HepG2 (cell line): ENCODE data around the gene INSRR. TPM values are rescaled to one million over a fixed set of nuclear protein-coding genes. Genes with fewer than 3 reads are reported as not detected.

Experiments used
- ATAC-seq: fragments of 200-7000 bp; cut with Tn5 transposase; 3 replicates; pipeline ENCODE4 v1.9.1; 2020; ENCODE audit warnings: mild to moderate bottlenecking, moderate library complexity
- BruUV-seq: library from RNA; stranded (reverse); fragments of 400-500 nt; replicated peaks from 2 replicates; lab custom pipeline; 2021; lab: Mats Ljungman, UMichigan
- CTCF ChIA-PET: fragments of 300-600 bp; formaldehyde crosslinking; extraction: SDS; loops from one replicate; lab custom pipeline; 2021; ENCODE audit warnings: low total read pairs, inconsistent platforms, low intra/inter-chr PET ratio; lab: Yijun Ruan, JAX
- POLR2A ChIA-PET: fragments of 350-600 bp; sonication (Branson Sonifier 250); formaldehyde crosslinking; loops from one replicate; lab custom pipeline; 2020; ENCODE audit warnings: antibody characterized with exemption, inconsistent platforms; lab: Yijun Ruan, JAX
- DNase-seq: peaks from one replicate; pipeline ENCODE4 v3.0.0-alpha.2; 2015; ENCODE audit warnings: low spot score
- FAIRE-seq: peaks from 3 replicates; lab custom pipeline; 2011; peaks lifted over from hg19 to GRCh38; lab: Jason Lieb, UNC
- H2AFZ ChIP-seq: one replicate; pipeline ENCODE4 v1.6.1; 2011; ENCODE audit warnings: low read length, inconsistent platforms
- H3K27ac ChIP-seq: fragments of 300-600 bp; 3 replicates; pipeline ENCODE4 v1.8.0; 2011; ENCODE audit warnings: mixed run types, mild to moderate bottlenecking, mixed read lengths, low read length, inconsistent platforms; ENCODE audit not compliant: insufficient read depth; ENCODE audit errors: extremely low read length
- H3K27me3 ChIP-seq, 2 experiments: fragments of 200-600 bp in 1 of 2; 2 replicates in 1 of 2; 3 replicates in 1 of 2; pipeline versions ENCODE4 v1.6.0 to v1.8.0; 2011; ENCODE audit warnings: low read length in 2 of 2, mild to moderate bottlenecking in 2 of 2, moderate library complexity in 2 of 2, inconsistent platforms in 1 of 2; ENCODE audit not compliant: insufficient read depth in 2 of 2, control insufficient read depth in 1 of 2
- H3K36me3 ChIP-seq, 2 experiments: fragments of 200-600 bp in 1 of 2; replicated peaks in 1 of 2; 2 replicates in 1 of 2; 3 replicates in 1 of 2; pipeline versions ENCODE4 v1.5.1 to v1.8.0; 2011; ENCODE audit warnings: low read length in 2 of 2, inconsistent platforms in 1 of 2; ENCODE audit not compliant: insufficient read depth in 2 of 2, control insufficient read depth in 1 of 2
- H3K4me1 ChIP-seq: 2 replicates; pipeline ENCODE4 v1.5.1; 2012; ENCODE audit warnings: low read length, inconsistent platforms; ENCODE audit not compliant: insufficient read depth
- H3K4me2 ChIP-seq: 2 replicates; pipeline ENCODE4 v1.6.0; 2011; ENCODE audit warnings: low read depth, low read length, inconsistent platforms
- H3K4me3 ChIP-seq, 3 experiments: fragments of 200-600 bp in 1 of 3; sonication (generic), shearing (Covaris generic) in 1 of 3; replicated peaks in 1 of 3; 2 replicates each; pipeline ENCODE4 v1.5.1; 2011 to 2016; ENCODE audit warnings: low read length in 3 of 3, inconsistent platforms in 2 of 3, low read depth in 2 of 3, mild to moderate bottlenecking in 2 of 3, control low read depth in 1 of 3, mixed read lengths in 1 of 3; ENCODE audit not compliant: insufficient read depth in 1 of 3
- H3K79me2 ChIP-seq: one replicate; pipeline ENCODE4 v1.6.1; 2011; ENCODE audit warnings: low read length, inconsistent platforms; ENCODE audit not compliant: insufficient read depth
- H3K9ac ChIP-seq: 2 replicates; pipeline ENCODE4 v1.6.0; 2011; ENCODE audit warnings: mild to moderate bottlenecking, low read depth, low read length, inconsistent platforms; ENCODE audit not compliant: insufficient read depth
- H3K9me3 ChIP-seq: 2 replicates; pipeline ENCODE4 v1.5.1; 2012; ENCODE audit warnings: mild to moderate bottlenecking, low read length
- H4K20me1 ChIP-seq: 2 replicates; pipeline ENCODE4 v1.6.0; 2011; ENCODE audit warnings: inconsistent platforms, mild to moderate bottlenecking, low read length, moderate library complexity; ENCODE audit not compliant: insufficient read depth
- ATF1 ChIP-seq: IDR thresholded peaks from 2 replicates; pipeline ENCODE4 v1.6.1; 2016; ENCODE audit warnings: mild to moderate bottlenecking, control low read depth
- CBFB ChIP-seq: sonication (generic); formaldehyde crosslinking; IDR thresholded peaks from 2 replicates; pipeline ENCODE4 v1.4.0; 2020; ENCODE audit warnings: missing genetic modification reagents
- CBX2 ChIP-seq, 2 experiments: fragments of 200-600 bp in 1 of 2; sonication (generic); formaldehyde crosslinking in 1 of 2; IDR thresholded peaks; 2 replicates each; pipeline versions ENCODE4 v1.7.0 to v1.8.1; 2018 to 2022; ENCODE audit warnings: low read depth in 2 of 2, low read length in 1 of 2, mild to moderate bottlenecking in 1 of 2, missing genetic modification reagents in 1 of 2
- CENPX ChIP-seq: sonication (generic); formaldehyde crosslinking; IDR thresholded peaks from 2 replicates; pipeline ENCODE4 v1.9.0; 2021; ENCODE audit warnings: mild to moderate bottlenecking, missing genetic modification reagents, moderate library complexity
- ETS1 ChIP-seq: sonication (generic); formaldehyde crosslinking; IDR thresholded peaks from 2 replicates; pipeline ENCODE4 v1.4.0; 2020; ENCODE audit warnings: missing genetic modification reagents
- FOXO1 ChIP-seq: sonication (generic); formaldehyde crosslinking; IDR thresholded peaks from 2 replicates; pipeline ENCODE4 v1.4.0; 2020; ENCODE audit warnings: missing genetic modification reagents
- HES4 ChIP-seq: sonication (generic); formaldehyde crosslinking; IDR thresholded peaks from 2 replicates; pipeline ENCODE4 v1.9.0; 2021; ENCODE audit warnings: mild to moderate bottlenecking, missing genetic modification reagents, borderline replicate concordance
- NFIB ChIP-seq: sonication (generic); formaldehyde crosslinking; IDR thresholded peaks from 2 replicates; pipeline ENCODE4 v1.9.0; 2021; ENCODE audit warnings: missing genetic modification reagents, mild to moderate bottlenecking, borderline replicate concordance
- RARA ChIP-seq: IDR thresholded peaks from 2 replicates; pipeline ENCODE4 v1.6.1; 2016; ENCODE audit warnings: missing genetic modification reagents, missing compliant biosample characterization
- TIGD3 ChIP-seq: sonication (generic); formaldehyde crosslinking; IDR thresholded peaks from 2 replicates; pipeline ENCODE4 v1.5.1; 2020; ENCODE audit warnings: mild to moderate bottlenecking, missing genetic modification reagents, borderline replicate concordance
- ZBTB7B ChIP-seq: sonication (generic); formaldehyde crosslinking; IDR thresholded peaks from 2 replicates; pipeline ENCODE4 v1.4.0; 2020; ENCODE audit warnings: missing genetic modification reagents
- ZNF263 ChIP-seq: sonication (generic); formaldehyde crosslinking; IDR thresholded peaks from 2 replicates; pipeline ENCODE4 v1.4.0; 2020; ENCODE audit warnings: missing genetic modification reagents
- ZNF580 ChIP-seq: IDR thresholded peaks from 2 replicates; pipeline ENCODE4 v1.6.1; 2016; ENCODE audit warnings: low read depth, borderline replicate concordance
- ZXDC ChIP-seq: sonication (generic); formaldehyde crosslinking; IDR thresholded peaks from 2 replicates; pipeline ENCODE4 v1.5.0; 2020; ENCODE audit warnings: mild to moderate bottlenecking, missing genetic modification reagents
- WGBS: methylation state at CpG from one replicate; pipeline ENCODE4 v1.1.6; 2017; ENCODE audit warnings: low lambda C conversion rate; 5-methylcytosine and 5-hydroxymethylcytosine counted together
- in situ Hi-C: cut with HindIII; loops from 2 replicates; pipeline ENCODE4 v1.10.0; 2017; ENCODE audit warnings: low pct_unique_long_range_greater_than_20kb; ENCODE audit not compliant: extremely low pct_ligation_motif_present
- intact Hi-C: fragments of 100-400 bp; cut with micrococcal nuclease; formaldehyde crosslinking; loops from one replicate; pipeline ENCODE4 v1.10.0; 2022; ENCODE audit not compliant: unreplicated experiment
- polyA plus RNA-seq, 8 experiments: library from polyadenylated mRNA; depleted of rRNA in 3 of 8; stranded (reverse) in 7 of 8; unstranded in 1 of 8; fragments of >200 nt; fragmentation: Illumina TruSeq in 4 of 8; extraction: Trizol in 4 of 8; gene quantifications; 2 replicates each; pipeline versions ENCODE4 v1.2.1 to v1.2.3, GENCODE V29; 2011 to 2016; ENCODE audit warnings: low read depth in 4 of 8, missing spikeins in 1 of 8, mixed read lengths in 1 of 8; ENCODE audit not compliant: insufficient read depth in 1 of 8
- total RNA-seq, 5 experiments: library from RNA; depleted of rRNA; stranded (reverse); fragments of >200 nt; fragmentation: Illumina TruSeq; extraction: Trizol; gene quantifications; 2 replicates each; pipeline ENCODE4 v1.2.3, GENCODE V29; 2016; ENCODE audit warnings: low read depth in 1 of 5

The INSRR gene
- total and polyA plus RNA-seq, 2 of the 13 experiments (the other 11 are each of a cell fraction or from before 2014, with no cell fraction given) = not detected

GRCh38 chr1:156905651-156906050, 46.7 kb upstream of the INSRR start:
- no peak for TF ChIP-seq ZBTB7B (CRISPR knock-in tag)
- no peak for TF ChIP-seq ZNF263 (CRISPR knock-in tag)
- no peak for TF ChIP-seq RARA
- TF ChIP-seq CBFB (CRISPR knock-in tag) = no peak
- no peak for TF ChIP-seq ATF1 (CRISPR knock-in tag)
- TF ChIP-seq ETS1 (CRISPR knock-in tag) = no peak
- no peak for TF ChIP-seq CBX2 (IDR thresholded peaks at IDR 0.05; ENCODE audit: low read depth, low read length)
- no peak for TF ChIP-seq CBX2 (CRISPR knock-in tag; IDR thresholded peaks at IDR 0.05; ENCODE audit: low read depth)
- TF ChIP-seq HES4 = no peak
- Histone ChIP-seq H3K4me1 (peaks cover 15% of the 10 kb centered on the region), H3K9ac (no peak overlapping the region), H3K79me2 (no peaks in the 10 kb centered on the region), H2AFZ (no peak overlapping the region), H3K4me2 (no peak overlapping the region), H3K27me3 (peaks cover 10 to 85% of the 10 kb centered on the region in 2 experiments), H3K4me3 (no peak overlapping the region), H3K36me3 (no peaks in the 10 kb centered on the region), H3K27ac (no peak overlapping the region), H3K9me3 (no peaks in the 10 kb centered on the region), H4K20me1 (no peaks in the 10 kb centered on the region)
- CTCF ChIA-PET = no interaction called here
- POLR2A ChIA-PET = no interaction called here
- FAIRE-seq (no peak), ATAC-seq (no peak), DNase-seq (no peak)
- intact Hi-C loops (no loop called here), in situ Hi-C loops (no loop called here)
- no TSS peak for BruUV-seq
- WGBS = 3% methylated on average over 4 of the region's 4 CpGs

- no peak for DNase-seq
- 4% methylated on average over 3 of the region's 16 CpGs for WGBS
- Histone ChIP-seq H3K4me3 (no peak overlapping the region), H3K9me3 (no peaks in the 10 kb centered on the region), H2AFZ (no peak overlapping the region), H3K9ac (no peak overlapping the region), H3K27ac (no peak overlapping the region), H3K4me2 (no peak overlapping the region), H3K4me1 (peaks cover 15% of the 10 kb centered on the region), H3K79me2 (no peaks in the 10 kb centered on the region), H3K36me3 (no peaks in the 10 kb centered on the region), H4K20me1 (no peaks in the 10 kb centered on the region), H3K27me3 (peaks cover 10 to 86% of the 10 kb centered on the region in 2 experiments)
- in situ Hi-C loops = no loop called here
- ATAC-seq = no peak
- intact Hi-C loops = no loop called here
- ChIA-PET POLR2A (no interaction called here), CTCF (no interaction called here)
- BruUV-seq = no TSS peak
- no peak for FAIRE-seq
- TF ChIP-seq FOXO1 (no peak), ZNF580 (CRISPR knock-in tag) (no peak), TIGD3 (CRISPR knock-in tag) (no peak), ZXDC (no peak), NFIB (CRISPR knock-in tag) (no peak), CENPX (CRISPR knock-in tag) (no peak)
Measured at GRCh38 chr1:156905176-156905575, 46.3 kb upstream of the INSRR start.
